HepG2 (cell line): ENCODE results near the gene TTLL6. TPM values are rescaled to one million over a fixed set of nuclear protein-coding genes. Genes with fewer than 3 reads are reported as not detected.

Source experiments
- CBX2 ChIP-seq, 2 experiments: fragments of 200-600 bp in 1 of 2; sonication (generic); formaldehyde crosslinking in 1 of 2; IDR thresholded peaks; 2 replicates each; pipeline versions ENCODE4 v1.7.0 to v1.8.1; 2018 to 2022; ENCODE audit warnings: low read depth in 2 of 2, low read length in 1 of 2, mild to moderate bottlenecking in 1 of 2, missing genetic modification reagents in 1 of 2
- CTCF ChIP-seq: sonication (generic); formaldehyde crosslinking; IDR thresholded peaks from 2 replicates; pipeline ENCODE4 v1.5.0; 2020; ENCODE audit warnings: mild to moderate bottlenecking, missing genetic modification reagents, moderate library complexity
- EED ChIP-seq: sonication (generic); formaldehyde crosslinking; IDR thresholded peaks from 2 replicates; pipeline ENCODE4 v1.5.0; 2020; ENCODE audit warnings: mild to moderate bottlenecking, missing genetic modification reagents
- MTERF4 ChIP-seq: sonication (generic); formaldehyde crosslinking; IDR thresholded peaks from 2 replicates; pipeline ENCODE4 v1.8.0; 2023; ENCODE audit warnings: mild to moderate bottlenecking, missing genetic modification reagents
- POLR2G ChIP-seq: fragments of 200-400 bp; formaldehyde crosslinking; IDR thresholded peaks from 2 replicates; pipeline ENCODE4 v1.6.1; 2018; ENCODE audit warnings: mild to moderate bottlenecking, low read depth, low read length, moderate library complexity
- RNF2 ChIP-seq: fragments of 450-650 bp; conservative IDR thresholded peaks from 2 replicates; pipeline ENCODE4 v1.6.1; 2016; ENCODE audit warnings: low read depth
- SP4 ChIP-seq: sonication (generic); formaldehyde crosslinking; IDR thresholded peaks from 2 replicates; pipeline ENCODE4 v1.8.1; 2023; ENCODE audit warnings: mild to moderate bottlenecking, missing genetic modification reagents
- STAG1 ChIP-seq: sonication (generic); formaldehyde crosslinking; IDR thresholded peaks from 2 replicates; pipeline ENCODE4 v1.4.0; 2020; ENCODE audit warnings: missing genetic modification reagents
- TAF1 ChIP-seq: sonication (generic); formaldehyde crosslinking; IDR thresholded peaks from 2 replicates; pipeline ENCODE4 v1.4.0; 2020; ENCODE audit warnings: missing genetic modification reagents
- TOPORS ChIP-seq: sonication (generic); formaldehyde crosslinking; IDR thresholded peaks from 2 replicates; pipeline ENCODE4 v1.8.0; 2023; ENCODE audit warnings: mild to moderate bottlenecking, missing genetic modification reagents
- ZFX ChIP-seq: sonication (generic); formaldehyde crosslinking; IDR thresholded peaks from 2 replicates; pipeline ENCODE4 v1.4.0; 2020; ENCODE audit warnings: mild to moderate bottlenecking, low read depth, missing genetic modification reagents, moderate library complexity
- ZNF296 ChIP-seq: sonication (generic); formaldehyde crosslinking; conservative IDR thresholded peaks from 2 replicates; pipeline ENCODE4 v1.5.0; 2020; ENCODE audit warnings: mild to moderate bottlenecking, missing genetic modification reagents
- ZNF446 ChIP-seq: sonication (generic); formaldehyde crosslinking; IDR thresholded peaks from 2 replicates; pipeline ENCODE4 v1.5.0; 2020; ENCODE audit warnings: mild to moderate bottlenecking, missing genetic modification reagents
- ZNF776 ChIP-seq: sonication (generic); formaldehyde crosslinking; IDR thresholded peaks from 2 replicates; pipeline ENCODE4 v1.4.0; 2020; ENCODE audit warnings: mild to moderate bottlenecking, missing genetic modification reagents
- ZSCAN21 ChIP-seq: sonication (generic); formaldehyde crosslinking; IDR thresholded peaks from 2 replicates; pipeline ENCODE4 v1.8.0; 2022; ENCODE audit warnings: mild to moderate bottlenecking, missing genetic modification reagents, moderate library complexity, borderline replicate concordance
- ZSCAN22 ChIP-seq: sonication (generic); formaldehyde crosslinking; IDR thresholded peaks from 2 replicates; pipeline ENCODE4 v1.4.0; 2020; ENCODE audit warnings: mild to moderate bottlenecking, missing genetic modification reagents
- polyA plus RNA-seq, 8 experiments: library from polyadenylated mRNA; depleted of rRNA in 3 of 8; stranded (reverse) in 7 of 8; unstranded in 1 of 8; fragments of >200 nt; fragmentation: Illumina TruSeq in 4 of 8; extraction: Trizol in 4 of 8; gene quantifications; 2 replicates each; pipeline versions ENCODE4 v1.2.1 to v1.2.3, GENCODE V29; 2011 to 2016; ENCODE audit warnings: low read depth in 4 of 8, missing spikeins in 1 of 8, mixed read lengths in 1 of 8; ENCODE audit not compliant: insufficient read depth in 1 of 8
- total RNA-seq, 5 experiments: library from RNA; depleted of rRNA; stranded (reverse); fragments of >200 nt; fragmentation: Illumina TruSeq; extraction: Trizol; gene quantifications; 2 replicates each; pipeline ENCODE4 v1.2.3, GENCODE V29; 2016; ENCODE audit warnings: low read depth in 1 of 5
- TF ChIP-seq, protein P1 (sequence below): sonication (generic); formaldehyde crosslinking; IDR thresholded peaks from 2 replicates; pipeline ENCODE4 v1.5.1; 2020; ENCODE audit warnings: missing genetic modification reagents, mild to moderate bottlenecking, borderline replicate concordance
- TF ChIP-seq, protein P2 (sequence below): sonication (generic); formaldehyde crosslinking; IDR thresholded peaks from 2 replicates; pipeline ENCODE4 v1.5.0; 2020; ENCODE audit warnings: mild to moderate bottlenecking, missing genetic modification reagents
- TF ChIP-seq, protein P3 (sequence below): sonication (generic); formaldehyde crosslinking; IDR thresholded peaks from 2 replicates; pipeline ENCODE4 v1.8.1; 2023; ENCODE audit warnings: mild to moderate bottlenecking, inconsistent platforms, moderate library complexity, missing genetic modification reagents, borderline replicate concordance

Gene TTLL6
- total and polyA plus RNA-seq, 2 of the 13 experiments (the other 11 are each of a cell fraction or from before 2014, with no cell fraction given), result 0.04 to 0.08 TPM

DNA sequence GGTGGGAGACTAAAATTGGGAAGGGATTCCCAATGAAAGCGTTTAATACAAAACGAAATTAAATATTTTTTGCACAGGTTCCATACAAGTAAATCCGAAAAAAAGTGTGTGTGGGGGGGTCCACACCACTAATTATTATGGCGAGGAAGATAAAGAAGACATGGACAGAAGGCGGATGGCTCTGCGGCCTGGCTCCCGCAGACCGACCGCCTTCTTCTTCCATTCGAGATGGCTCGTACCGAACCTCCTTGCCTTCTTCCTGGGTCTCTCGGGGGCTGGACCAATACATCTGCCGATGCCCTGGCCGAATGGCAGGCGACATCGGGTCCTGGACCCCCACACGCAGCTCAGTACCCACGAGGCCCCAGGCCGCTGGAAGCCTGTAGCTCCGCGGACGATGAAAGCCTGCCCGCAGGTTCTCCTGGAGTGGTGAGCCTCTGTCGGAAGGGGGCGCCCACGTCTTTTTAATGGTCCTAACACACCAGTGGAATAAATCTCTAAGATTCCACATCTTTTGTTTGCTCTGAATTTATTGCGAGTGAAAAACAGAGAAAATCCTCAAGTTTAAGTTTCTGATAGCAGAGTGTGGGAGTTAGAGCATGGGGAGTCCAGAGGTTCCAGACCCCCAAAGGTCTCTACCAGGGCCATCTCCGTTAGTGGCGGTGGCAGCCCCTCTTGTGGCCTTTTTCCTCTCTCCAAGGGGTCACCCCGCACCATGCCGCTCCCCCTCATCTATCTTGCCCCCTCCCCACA, 92.6 kb downstream of the TTLL6 start (continued):
- TF ChIP-seq EED (CRISPR knock-in tag), result no peak
- TF ChIP-seq, protein P1, sequence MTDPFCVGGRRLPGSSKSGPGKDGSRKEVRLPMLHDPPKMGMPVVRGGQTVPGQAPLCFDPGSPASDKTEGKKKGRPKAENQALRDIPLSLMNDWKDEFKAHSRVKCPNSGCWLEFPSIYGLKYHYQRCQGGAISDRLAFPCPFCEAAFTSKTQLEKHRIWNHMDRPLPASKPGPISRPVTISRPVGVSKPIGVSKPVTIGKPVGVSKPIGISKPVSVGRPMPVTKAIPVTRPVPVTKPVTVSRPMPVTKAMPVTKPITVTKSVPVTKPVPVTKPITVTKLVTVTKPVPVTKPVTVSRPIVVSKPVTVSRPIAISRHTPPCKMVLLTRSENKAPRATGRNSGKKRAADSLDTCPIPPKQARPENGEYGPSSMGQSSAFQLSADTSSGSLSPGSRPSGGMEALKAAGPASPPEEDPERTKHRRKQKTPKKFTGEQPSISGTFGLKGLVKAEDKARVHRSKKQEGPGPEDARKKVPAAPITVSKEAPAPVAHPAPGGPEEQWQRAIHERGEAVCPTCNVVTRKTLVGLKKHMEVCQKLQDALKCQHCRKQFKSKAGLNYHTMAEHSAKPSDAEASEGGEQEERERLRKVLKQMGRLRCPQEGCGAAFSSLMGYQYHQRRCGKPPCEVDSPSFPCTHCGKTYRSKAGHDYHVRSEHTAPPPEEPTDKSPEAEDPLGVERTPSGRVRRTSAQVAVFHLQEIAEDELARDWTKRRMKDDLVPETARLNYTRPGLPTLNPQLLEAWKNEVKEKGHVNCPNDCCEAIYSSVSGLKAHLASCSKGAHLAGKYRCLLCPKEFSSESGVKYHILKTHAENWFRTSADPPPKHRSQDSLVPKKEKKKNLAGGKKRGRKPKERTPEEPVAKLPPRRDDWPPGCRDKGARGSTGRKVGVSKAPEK, result no peak
- no peak for TF ChIP-seq SP4 (CRISPR knock-in tag)
- peak; percentile 91 for TF ChIP-seq CTCF (CRISPR knock-in tag)
- 0 out of 2 replicates have a peak, but pooled peaks have one; percentile 14 for TF ChIP-seq ZNF776 (CRISPR knock-in tag)
- TF ChIP-seq, protein P2, sequence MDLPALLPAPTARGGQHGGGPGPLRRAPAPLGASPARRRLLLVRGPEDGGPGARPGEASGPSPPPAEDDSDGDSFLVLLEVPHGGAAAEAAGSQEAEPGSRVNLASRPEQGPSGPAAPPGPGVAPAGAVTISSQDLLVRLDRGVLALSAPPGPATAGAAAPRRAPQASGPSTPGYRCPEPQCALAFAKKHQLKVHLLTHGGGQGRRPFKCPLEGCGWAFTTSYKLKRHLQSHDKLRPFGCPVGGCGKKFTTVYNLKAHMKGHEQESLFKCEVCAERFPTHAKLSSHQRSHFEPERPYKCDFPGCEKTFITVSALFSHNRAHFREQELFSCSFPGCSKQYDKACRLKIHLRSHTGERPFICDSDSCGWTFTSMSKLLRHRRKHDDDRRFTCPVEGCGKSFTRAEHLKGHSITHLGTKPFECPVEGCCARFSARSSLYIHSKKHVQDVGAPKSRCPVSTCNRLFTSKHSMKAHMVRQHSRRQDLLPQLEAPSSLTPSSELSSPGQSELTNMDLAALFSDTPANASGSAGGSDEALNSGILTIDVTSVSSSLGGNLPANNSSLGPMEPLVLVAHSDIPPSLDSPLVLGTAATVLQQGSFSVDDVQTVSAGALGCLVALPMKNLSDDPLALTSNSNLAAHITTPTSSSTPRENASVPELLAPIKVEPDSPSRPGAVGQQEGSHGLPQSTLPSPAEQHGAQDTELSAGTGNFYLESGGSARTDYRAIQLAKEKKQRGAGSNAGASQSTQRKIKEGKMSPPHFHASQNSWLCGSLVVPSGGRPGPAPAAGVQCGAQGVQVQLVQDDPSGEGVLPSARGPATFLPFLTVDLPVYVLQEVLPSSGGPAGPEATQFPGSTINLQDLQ (CRISPR knock-in tag), result no peak
- no peak for TF ChIP-seq ZSCAN21
- TF ChIP-seq TAF1, result no peak
- TF ChIP-seq ZNF296 (CRISPR knock-in tag), result no peak
- peak; percentile 20; the same call in 1 of the 2 replicates for TF ChIP-seq ZFX (CRISPR knock-in tag)
- no peak for TF ChIP-seq MTERF4 (CRISPR knock-in tag)
- TF ChIP-seq ZNF446, result no peak
- TF ChIP-seq POLR2G, result no peak
- TF ChIP-seq, protein P3, sequence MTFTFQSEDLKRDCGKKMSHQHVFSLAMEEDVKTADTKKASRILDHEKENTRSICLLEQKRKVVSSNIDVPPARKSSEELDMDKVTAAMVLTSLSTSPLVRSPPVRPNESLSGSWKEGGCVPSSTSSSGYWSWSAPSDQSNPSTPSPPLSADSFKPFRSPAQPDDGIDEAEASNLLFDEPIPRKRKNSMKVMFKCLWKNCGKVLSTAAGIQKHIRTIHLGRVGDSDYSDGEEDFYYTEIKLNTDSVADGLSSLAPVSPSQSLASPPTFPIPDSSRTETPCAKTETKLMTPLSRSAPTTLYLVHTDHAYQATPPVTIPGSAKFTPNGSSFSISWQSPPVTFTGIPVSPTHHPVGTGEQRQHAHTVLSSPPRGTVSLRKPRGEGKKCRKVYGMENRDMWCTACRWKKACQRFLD (CRISPR knock-in tag), result no peak
- TF ChIP-seq RNF2, result no peak
- no peak for TF ChIP-seq TOPORS (CRISPR knock-in tag)
- peak; percentile 90 for TF ChIP-seq STAG1 (CRISPR knock-in tag)
- no peak for TF ChIP-seq ZSCAN22 (CRISPR knock-in tag)
- TF ChIP-seq CBX2 (IDR thresholded peaks at IDR 0.05; ENCODE audit: low read depth, low read length), result no peak
- TF ChIP-seq CBX2 (CRISPR knock-in tag; IDR thresholded peaks at IDR 0.05; ENCODE audit: low read depth), result no peak
